Naive thymus-derived CD8-positive, alpha-beta T cell (primary cell): ENCODE measurements around the gene GRK1. TPM values are rescaled to one million over a fixed set of nuclear protein-coding genes. Genes with fewer than 3 reads are reported as not detected.

ENCODE experiments used
- ATAC-seq, 2 donors: fragments of 150-1000 bp; cut with Tn5 transposase in 1 of 2; sonication (Bioruptor Pico), chemical (Tn5 transposase) in 1 of 2; 1 replicate in 1 of 2; 2 replicates in 1 of 2; pipeline ENCODE4 v1.10.0; 2021; ENCODE audit warnings: mild to moderate bottlenecking in 2 of 2, moderate library complexity in 2 of 2
- POLR2A ChIA-PET: fragments of 350-600 bp; sonication (Branson Sonifier 250); formaldehyde crosslinking; loops from one replicate; lab custom pipeline; 2021; ENCODE audit warnings: antibody characterized with exemption; lab: Charles Lee
- DNase-seq, 10 donors: peaks; one replicate each; pipeline versions ENCODE4 v3.0.0 to v3.0.0-alpha.2; 2020 to 2022
- H3K27ac Mint-ChIP-seq, 10 donors: one replicate each; pipeline ENCODE4 v1.8.0; 2020 to 2022; ENCODE audit warnings: mild to moderate bottlenecking in 10 of 10, mixed read lengths in 10 of 10, moderate library complexity in 4 of 10, inconsistent platforms in 1 of 10
- H3K27me3 Mint-ChIP-seq, 5 donors: one replicate each; pipeline ENCODE4 v1.8.0; 2021 to 2022; ENCODE audit warnings: mixed read lengths in 5 of 5
- H3K36me3 Mint-ChIP-seq, 3 donors: one replicate each; pipeline ENCODE4 v1.8.0; 2020 to 2022; ENCODE audit warnings: mixed read lengths in 3 of 3, mild to moderate bottlenecking in 2 of 3, inconsistent platforms in 1 of 3
- H3K4me1 Mint-ChIP-seq, 4 donors: one replicate each; pipeline ENCODE4 v1.8.0; 2021 to 2022; ENCODE audit warnings: mixed read lengths in 4 of 4
- H3K4me3 Mint-ChIP-seq, 10 donors: one replicate each; pipeline ENCODE4 v1.8.0; 2020 to 2022; ENCODE audit warnings: mild to moderate bottlenecking in 10 of 10, mixed read lengths in 10 of 10, moderate library complexity in 6 of 10, inconsistent platforms in 1 of 10
- H3K9me3 Mint-ChIP-seq, 9 donors: one replicate each; pipeline ENCODE4 v1.8.0; 2020 to 2022; ENCODE audit warnings: mixed read lengths in 9 of 9, mild to moderate bottlenecking in 3 of 9, inconsistent platforms in 1 of 9, moderate library complexity in 1 of 9
- polyA plus RNA-seq, 3 donors: library from polyadenylated mRNA; unstranded; fragments of 300-500 nt; fragmentation: Illumina TruSeq; gene quantifications; one replicate each; pipeline ENCODE4 v1.2.3, GENCODE V29; 2021
- total RNA-seq, 8 experiments: library from RNA in 2 of 8; stranded (reverse) in 2 of 8; gene quantifications; one replicate each; pipeline ENCODE4 v1.2.3 and lab custom pipeline; 2021 to 2026

The GRK1 gene
- total and polyA plus RNA-seq, 5 experiments from 2014 or later, result not detected

DNA sequence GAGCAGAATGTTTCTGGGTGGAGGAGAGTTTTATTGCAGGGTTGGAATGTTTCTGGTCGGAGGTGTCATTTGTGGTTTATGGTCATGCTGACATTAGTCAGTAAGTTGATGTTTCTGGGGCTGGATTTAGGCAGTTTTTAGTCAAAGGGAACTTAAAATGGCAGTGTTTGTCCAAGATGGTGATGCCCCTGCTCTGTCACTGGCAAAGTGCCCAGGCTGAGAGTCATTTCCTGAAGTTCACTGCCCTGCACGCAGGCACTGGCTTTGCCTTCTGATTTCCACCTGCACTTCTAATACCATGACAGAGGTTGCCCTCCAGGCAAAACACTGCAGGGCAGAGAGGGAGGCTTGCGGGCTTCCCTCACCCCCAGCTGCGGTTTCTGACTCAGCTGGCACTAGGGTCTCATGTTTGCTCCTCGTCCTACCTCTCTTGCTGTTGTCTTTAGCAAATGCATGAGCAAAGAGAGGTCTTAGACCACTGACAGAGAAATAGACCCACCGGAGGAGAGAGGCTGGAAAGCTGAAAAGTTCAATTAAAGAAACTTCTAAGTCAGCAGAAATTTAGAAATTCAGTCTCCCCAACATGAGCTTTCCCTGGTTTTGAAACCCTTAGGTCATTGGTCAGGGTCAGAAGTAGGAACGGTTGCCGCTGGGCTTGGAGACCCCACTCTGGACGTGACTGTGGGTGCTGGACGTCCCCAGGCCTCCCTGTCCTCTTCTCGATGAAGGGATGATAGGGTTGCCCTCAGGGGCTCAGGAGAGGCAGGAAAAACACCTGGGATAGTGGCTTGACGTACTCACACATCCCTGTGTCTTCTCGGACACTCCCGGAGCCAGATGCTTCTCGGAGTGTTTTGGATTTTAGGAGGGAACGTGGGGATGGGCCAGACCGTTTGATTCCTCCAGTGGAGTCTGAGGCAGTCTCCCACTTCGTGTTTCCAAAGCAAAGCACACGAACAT lies 118.3 kb downstream of the GRK1 start:
- Mint-ChIP-seq H3K4me3 (no peak overlapping the region), H3K27ac (peak overlapping the region in 2 of 10 donors; percentile 0 to 4), H3K9me3 (no peaks in the 10 kb centered on the region), H3K36me3 (no peaks in the 10 kb centered on the region), H3K27me3 (peaks cover 3 to 26% (median 10%) of the 10 kb centered on the region in 5 donors), H3K4me1 (peaks cover 0 to 3% (median 0%) of the 10 kb centered on the region in 4 donors)
- POLR2A ChIA-PET, result interaction anchor here (0.5 kb wide), 1 partner anchor 533 kb away, joined by 7 read pairs; no protein-coding TSS in a partner anchor
- no peak for DNase-seq
- ATAC-seq, result no peak

DNA sequence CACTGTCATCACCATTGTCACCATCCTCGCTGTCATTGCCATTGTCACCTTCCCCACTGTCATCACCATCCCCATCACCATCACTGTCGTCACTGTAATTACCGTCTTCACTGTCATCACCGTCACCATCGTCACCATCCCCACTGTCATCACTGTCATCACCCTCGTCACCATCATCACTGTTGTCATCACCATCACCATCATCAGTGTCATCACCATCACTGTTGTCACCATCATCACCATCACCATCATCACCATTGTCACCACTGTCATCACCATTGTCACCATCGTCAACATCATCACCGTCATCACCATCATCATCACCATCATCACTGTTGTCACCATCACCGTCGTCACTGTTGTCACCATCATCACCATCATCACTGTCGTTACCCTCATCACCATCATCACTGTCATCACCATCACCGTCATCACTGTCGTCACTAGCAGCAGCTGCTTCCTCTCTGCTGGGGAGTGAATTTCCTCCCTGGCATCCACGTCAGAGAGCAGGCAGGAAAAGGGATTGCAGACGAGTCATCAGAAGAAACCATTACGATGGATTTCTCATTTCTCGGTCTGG lies 119.3 kb downstream of the GRK1 start:
- ATAC-seq, result peak in 1 of 2 donors; percentile 14

More for the DNA sequence above, 119.3 kb downstream of the GRK1 start:
- peaks cover 0 to 3% (median 0%) of the 10 kb centered on the region in 9 donors for H3K9me3 Mint-ChIP-seq
- no peaks in the 10 kb centered on the region for H3K36me3 Mint-ChIP-seq
- POLR2A ChIA-PET, result no interaction called here
- H3K4me1 Mint-ChIP-seq, result peaks cover 0 to 3% (median 0%) of the 10 kb centered on the region in 4 donors
- H3K4me3 Mint-ChIP-seq, result no peak overlapping the region
- no peak for DNase-seq
- peaks cover 5 to 33% (median 13%) of the 10 kb centered on the region in 5 donors for H3K27me3 Mint-ChIP-seq
- no peak overlapping the region for H3K27ac Mint-ChIP-seq

Other genes with a start within 250 kb of the GRK1 start
- gene ADPRHL1, start 213.7 kb upstream of the GRK1 start, total RNA-seq, result 1 to 10 TPM; 1.1 to 1.2 TPM
- gene ADPRHL1, start 213.7 kb upstream of the GRK1 start, polyA plus RNA-seq, result under 1 TPM in 2 of 3 donors, not detected in 1; 0.22 to 0.27 TPM
- 10 to 100 TPM; 26.6 to 37.5 TPM for gene DCUN1D2, start 176.5 kb upstream of the GRK1 start, total RNA-seq
- 10 to 100 TPM in 1 of 3 donors, 1 to 10 TPM in 2; 4.8 to 11.4 (median 7.2) TPM for gene DCUN1D2, start 176.5 kb upstream of the GRK1 start, polyA plus RNA-seq
- gene TFDP1, start 82.5 kb upstream of the GRK1 start, total RNA-seq, result 10 to 100 TPM; 17.1 to 18.1 TPM
- gene TFDP1, start 82.5 kb upstream of the GRK1 start, polyA plus RNA-seq, result 10 to 100 TPM; 50.1 to 61.9 (median 50.3) TPM
- not detected for gene ATP4B, start 9.0 kb upstream of the GRK1 start, total RNA-seq
- not detected for gene ATP4B, start 9.0 kb upstream of the GRK1 start, polyA plus RNA-seq
- under 1 TPM; 0.71 to 0.75 TPM for gene TMEM255B, start 92.0 kb downstream of the GRK1 start, total RNA-seq
- under 1 TPM in 2 of 3 donors, not detected in 1; 0.02 to 0.07 TPM for gene TMEM255B, start 92.0 kb downstream of the GRK1 start, polyA plus RNA-seq
- gene GAS6, start 196.9 kb downstream of the GRK1 start, total RNA-seq, result 1 to 10 TPM; 2.2 to 2.4 TPM
- gene GAS6, start 196.9 kb downstream of the GRK1 start, polyA plus RNA-seq, result under 1 TPM in 2 of 3 donors, not detected in 1; 0.19 to 0.23 TPM